Measurements from ENCODE around the gene SHISA6.

GRCh38 chr17:11290814-11291213, 49.8 kb downstream of the SHISA6 start:
- no peak for TF ChIP-seq CTCF (optimal IDR thresholded peaks at IDR 0.05 in 1 of 3, IDR thresholded peaks at IDR 0.05 in 1 of 3, conservative IDR thresholded peaks at IDR 0.05 in 1 of 3; ENCODE audit: extremely low read depth in 1 of 3, insufficient read depth in 2 of 3, low read length in 3 of 3)
- TF ChIP-seq EZH2 (IDR thresholded peaks at IDR 0.05; ENCODE audit: low read length): no peak
